VCaP (cell line): ENCODE measurements around the gene ZNF444.
"Not testable (repeated sequence)": the region's sequence is repeated elsewhere in the genome, so short reads cannot be mapped to it uniquely, and the experiment has no call there.

ENCODE experiments used
- H3K27ac ChIP-seq: fragments of 450-650 bp; 2 replicates; pipeline ENCODE4 v1.5.1; 2017
- TF ChIP-seq, protein P1 (sequence below): fragments of 450-650 bp; conservative IDR thresholded peaks from 2 replicates; pipeline ENCODE4 v1.5.1; 2017; ENCODE audit warnings: mild to moderate bottlenecking, moderate library complexity

ZNF444 gene

DNA sequence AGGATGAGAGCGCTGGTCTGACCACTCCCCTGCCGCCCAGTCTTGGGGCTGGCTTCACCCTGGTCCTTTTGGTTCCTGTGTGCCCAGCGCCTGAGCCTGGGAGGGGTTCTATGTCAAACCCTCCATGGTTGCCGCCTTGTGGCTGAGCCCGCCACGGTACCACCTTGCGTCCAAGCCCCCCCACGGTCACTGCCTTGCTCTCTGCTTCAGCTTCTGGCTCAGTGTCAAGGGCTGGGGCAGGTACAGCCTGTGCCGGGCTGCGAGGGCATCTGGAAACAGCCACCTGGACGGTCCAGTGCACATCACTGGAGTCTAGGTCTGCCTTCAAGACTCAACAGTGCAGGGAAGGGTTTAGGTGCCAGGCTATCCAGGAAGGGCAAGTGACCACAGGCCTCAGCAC is 20.4 kb downstream of the ZNF444 start:
- TF ChIP-seq, protein P1, sequence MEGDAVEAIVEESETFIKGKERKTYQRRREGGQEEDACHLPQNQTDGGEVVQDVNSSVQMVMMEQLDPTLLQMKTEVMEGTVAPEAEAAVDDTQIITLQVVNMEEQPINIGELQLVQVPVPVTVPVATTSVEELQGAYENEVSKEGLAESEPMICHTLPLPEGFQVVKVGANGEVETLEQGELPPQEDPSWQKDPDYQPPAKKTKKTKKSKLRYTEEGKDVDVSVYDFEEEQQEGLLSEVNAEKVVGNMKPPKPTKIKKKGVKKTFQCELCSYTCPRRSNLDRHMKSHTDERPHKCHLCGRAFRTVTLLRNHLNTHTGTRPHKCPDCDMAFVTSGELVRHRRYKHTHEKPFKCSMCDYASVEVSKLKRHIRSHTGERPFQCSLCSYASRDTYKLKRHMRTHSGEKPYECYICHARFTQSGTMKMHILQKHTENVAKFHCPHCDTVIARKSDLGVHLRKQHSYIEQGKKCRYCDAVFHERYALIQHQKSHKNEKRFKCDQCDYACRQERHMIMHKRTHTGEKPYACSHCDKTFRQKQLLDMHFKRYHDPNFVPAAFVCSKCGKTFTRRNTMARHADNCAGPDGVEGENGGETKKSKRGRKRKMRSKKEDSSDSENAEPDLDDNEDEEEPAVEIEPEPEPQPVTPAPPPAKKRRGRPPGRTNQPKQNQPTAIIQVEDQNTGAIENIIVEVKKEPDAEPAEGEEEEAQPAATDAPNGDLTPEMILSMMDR = no peak
- no peak overlapping the region for H3K27ac ChIP-seq

DNA sequence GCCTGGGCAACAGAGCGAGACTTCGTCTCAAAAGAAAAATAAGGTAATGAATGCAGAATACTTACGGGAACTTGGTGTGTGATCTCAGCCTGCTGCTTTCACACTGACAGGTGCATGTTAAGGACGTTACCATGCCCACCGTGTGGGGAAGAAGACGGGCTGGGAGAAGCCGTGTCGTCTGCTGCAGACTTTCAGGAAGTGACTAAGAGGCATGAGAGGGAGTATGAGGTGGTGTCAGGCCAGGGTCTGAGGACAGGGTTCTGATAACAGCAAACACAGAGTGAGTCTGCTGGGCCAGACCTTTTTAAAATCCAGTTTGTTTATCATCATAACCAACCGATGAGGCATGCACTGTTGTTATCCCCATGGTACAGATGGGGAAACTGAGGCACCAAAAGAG is 21.2 kb downstream of the ZNF444 start:
- H3K27ac ChIP-seq = no peak overlapping the region
- TF ChIP-seq, protein P1 = no peak

DNA sequence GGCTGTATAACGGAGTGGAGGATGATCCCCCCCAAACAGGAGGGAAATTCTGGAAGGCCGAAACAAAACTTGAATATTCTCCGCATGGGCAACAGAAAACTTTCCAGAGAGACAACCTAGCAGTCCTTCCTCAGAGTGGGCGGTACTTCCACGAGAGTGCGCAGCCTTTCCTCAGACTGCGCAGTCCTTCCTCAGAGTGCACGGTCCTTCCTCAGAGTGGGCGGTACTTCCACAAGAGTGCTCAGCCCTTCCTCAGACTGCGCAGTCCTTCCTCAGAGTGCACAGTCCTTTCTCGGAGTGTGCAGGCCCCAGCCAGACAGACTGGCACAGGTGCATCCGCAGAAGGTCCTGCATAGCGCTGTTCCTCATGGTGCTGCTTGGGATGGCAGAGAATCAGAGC is 22.0 kb downstream of the ZNF444 start:
- no peak overlapping the region for H3K27ac ChIP-seq
- TF ChIP-seq, protein P1 = no peak

DNA sequence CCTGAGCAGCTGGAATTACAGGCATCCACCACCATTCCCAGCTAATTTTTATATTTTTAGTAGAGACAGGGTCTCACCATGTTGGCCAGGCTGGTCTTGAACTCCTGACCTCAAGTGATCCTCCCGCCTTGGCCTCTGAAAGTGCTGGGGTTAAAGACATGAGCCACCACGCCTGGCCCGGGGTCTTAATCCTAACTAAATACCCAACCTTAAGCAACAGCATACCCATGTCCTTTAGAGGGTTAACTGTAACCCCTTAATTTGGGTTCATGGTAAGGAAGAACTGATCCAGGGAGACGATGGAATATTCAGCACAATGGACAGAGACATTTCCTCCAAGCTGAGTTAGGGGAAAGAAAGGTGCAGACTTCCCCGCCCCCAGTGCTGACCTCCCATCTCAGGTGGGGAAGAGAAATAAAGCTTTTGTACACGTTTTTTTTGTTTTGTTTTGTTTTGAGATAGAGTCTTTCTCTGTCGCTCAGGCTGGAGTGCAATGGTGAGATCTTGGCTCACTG is 26.0 kb downstream of the ZNF444 start:
- TF ChIP-seq, protein P1 = no peak
- no peak overlapping the region for H3K27ac ChIP-seq

DNA sequence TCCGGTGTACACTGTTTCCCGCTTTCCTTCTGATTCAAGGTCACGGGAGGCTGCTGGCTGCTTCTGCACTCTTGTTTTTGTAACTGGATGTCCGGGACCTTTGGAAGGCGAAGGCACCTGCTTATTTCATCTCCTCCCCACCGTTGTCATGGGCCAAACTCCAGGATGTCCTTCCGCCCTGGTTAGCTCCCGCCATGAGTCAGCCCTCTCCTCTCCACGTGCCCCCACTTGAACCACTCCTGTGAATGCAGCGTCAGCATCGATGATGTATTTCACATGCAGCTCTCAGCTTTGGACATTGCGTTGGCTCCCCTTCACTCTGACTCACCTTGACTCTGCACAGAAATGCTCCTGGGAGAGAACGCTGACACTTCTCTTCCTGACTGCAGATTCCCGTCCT is 29.2 kb downstream of the ZNF444 start:
- H3K27ac ChIP-seq = no peak overlapping the region
- TF ChIP-seq, protein P1 = no peak

DNA sequence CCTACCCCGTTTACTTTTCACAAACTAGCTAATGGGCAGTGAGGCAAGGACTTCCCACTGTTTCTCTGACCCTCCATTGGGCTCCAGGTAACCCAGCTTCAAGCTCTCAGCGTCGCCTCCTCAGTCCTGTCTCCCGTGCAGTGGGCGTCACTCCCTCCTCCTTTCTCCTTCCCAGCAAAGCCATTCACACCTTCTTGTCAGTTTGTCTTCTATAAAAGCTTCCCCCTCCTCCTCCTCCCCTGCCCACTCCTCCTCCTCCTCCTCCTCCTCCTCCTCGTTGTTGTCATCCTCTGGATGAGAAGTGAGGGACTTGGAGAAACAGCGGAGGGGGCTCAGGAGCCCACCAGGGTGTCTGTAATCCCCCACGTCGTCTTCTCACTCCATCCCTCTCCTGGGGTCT is 33.0 kb downstream of the ZNF444 start:
- TF ChIP-seq, protein P1 = no peak
- H3K27ac ChIP-seq = no peak overlapping the region

DNA sequence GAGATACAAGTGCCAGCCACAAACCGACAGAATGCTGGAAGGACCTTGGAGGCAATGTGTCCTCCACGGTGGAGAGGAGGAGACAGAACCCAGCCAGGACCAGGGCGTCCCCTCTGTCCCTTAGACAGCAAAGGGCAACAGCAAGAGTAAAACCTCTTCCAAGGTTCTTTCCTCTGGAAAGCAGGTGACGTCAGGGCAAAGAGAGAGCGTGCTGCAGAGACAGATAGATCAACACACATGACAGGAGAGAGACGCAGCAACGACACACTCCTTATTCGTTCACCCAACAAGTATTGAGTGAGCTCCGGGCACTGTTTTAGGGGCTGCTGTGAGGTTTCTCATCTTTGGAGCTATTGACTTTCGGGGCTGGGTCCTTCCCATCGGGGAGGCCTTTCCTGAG is 33.5 kb downstream of the ZNF444 start:
- H3K27ac ChIP-seq = no peak overlapping the region
- TF ChIP-seq, protein P1 = no peak

DNA sequence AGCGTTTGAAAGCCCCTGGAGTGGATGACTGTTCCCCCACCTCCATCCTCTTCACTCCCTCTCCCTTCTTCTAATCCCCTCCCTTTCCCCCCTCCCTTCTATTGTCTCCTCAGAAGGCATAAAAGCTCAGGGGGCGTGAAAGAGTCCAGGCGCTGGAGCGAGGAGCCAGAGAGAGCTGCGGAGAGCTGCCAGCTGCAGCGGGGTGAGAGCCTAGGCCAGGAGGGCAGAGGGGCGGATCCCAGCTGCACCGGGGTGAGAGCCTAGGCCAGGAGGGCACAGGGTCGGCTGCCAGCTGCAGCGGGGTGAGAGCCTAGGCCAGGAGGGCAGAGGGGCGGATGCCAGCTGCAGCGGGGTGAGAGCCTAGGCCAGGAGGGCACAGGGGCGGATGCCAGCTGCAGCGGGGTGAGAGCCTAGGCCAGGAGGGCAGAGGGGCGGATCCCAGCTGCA is 34.8 kb downstream of the ZNF444 start, which contains the start of gene GALP:
TSS of gene GALP (plus strand) at position 148 of the 447 bp plus-strand sequence. CDS start 1,101 bp downstream, outside the sequence.
- H3K27ac ChIP-seq = not testable (repeated sequence)

DNA sequence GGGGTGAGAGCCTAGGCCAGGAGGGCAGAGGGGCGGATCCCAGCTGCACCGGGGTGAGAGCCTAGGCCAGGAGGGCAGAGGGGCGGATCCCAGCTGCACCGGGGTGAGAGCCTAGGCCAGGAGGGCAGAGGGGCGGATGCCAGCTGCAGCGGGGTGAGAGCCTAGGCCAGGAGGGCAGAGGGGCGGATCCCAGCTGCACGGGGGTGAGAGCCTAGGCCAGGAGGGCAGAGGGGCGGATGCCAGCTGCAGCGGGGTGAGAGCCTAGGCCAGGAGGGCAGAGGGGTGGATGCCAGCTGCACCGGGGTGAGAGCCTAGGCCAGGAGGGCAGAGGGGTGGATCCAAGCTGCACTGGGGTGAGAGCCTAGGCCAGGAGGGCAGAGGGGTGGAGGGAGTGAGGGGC is 35.2 kb downstream of the ZNF444 start:
- H3K27ac ChIP-seq = not testable (repeated sequence)
